ENCODE results near the gene EMILIN3. TPM values are rescaled to one million over a fixed set of nuclear protein-coding genes. Genes with fewer than 3 reads are reported as not detected.
A peak's percentile ranks its signal among the peaks of the same experiment; 100 is the strongest.

Gene EMILIN3
- total RNA-seq (2014; rRNA removed; shearing (Covaris generic)), result 11.7 and 12.0 TPM in 2 replicates

- Histone ChIP-seq H3K4me1 (peaks cover 12% of the 10 kb centered on the region), H3K27me3 (no peaks in the 10 kb centered on the region), H3K4me3 (peak within 1 kb of the TSS; percentile 55), H3K27ac (no peak within 1 kb of the TSS), H3K9me3 (replicated peaks) (peaks cover 6% of the 10 kb centered on the region; the same call in 1 of the 2 replicates), H3K36me3 (no peaks in the 10 kb centered on the region)
- peak in 1 of 2 experiments; percentile 48 for DNase-seq
Observed at GRCh38 chr20:41366546-41367392, at the start of gene EMILIN3. TSS of gene EMILIN3 (minus strand) at chr20:41366818. CDS start at chr20:41366634, 184 bp downstream.

- Histone ChIP-seq H3K4me3 (no peak overlapping the region), H3K4me1 (peaks cover under 1% of the 10 kb centered on the region; the same call in 1 of the 2 replicates), H3K27me3 (no peaks in the 10 kb centered on the region), H3K27ac (no peak overlapping the region), H3K36me3 (peaks cover 53% of the 10 kb centered on the region), H3K9me3 (replicated peaks) (no peaks in the 10 kb centered on the region)
- no peak for DNase-seq
Observed at GRCh38 chr20:41415191-41415590, 48.6 kb upstream of the EMILIN3 start.

GRCh38 chr20:41413169-41413568, 46.6 kb upstream of the EMILIN3 start:
- H3K9me3 ChIP-seq (replicated peaks), result no peaks in the 10 kb centered on the region
- no peaks in the 10 kb centered on the region for H3K27me3 ChIP-seq
- no peak for DNase-seq
- H3K4me1 ChIP-seq, result peaks cover 19% of the 10 kb centered on the region
- H3K27ac ChIP-seq, result no peak overlapping the region
- peaks cover 46% of the 10 kb centered on the region for H3K36me3 ChIP-seq
- H3K4me3 ChIP-seq, result no peak overlapping the region

GRCh38 chr20:41412324-41413120, 45.9 kb upstream of the EMILIN3 start:
- H3K27ac ChIP-seq, result no peak overlapping the region
- peaks cover 41% of the 10 kb centered on the region for H3K36me3 ChIP-seq
- peaks cover 25% of the 10 kb centered on the region for H3K4me1 ChIP-seq
- DNase-seq, result no peak
- H3K9me3 ChIP-seq (replicated peaks), result no peaks in the 10 kb centered on the region
- H3K27me3 ChIP-seq, result no peaks in the 10 kb centered on the region
- no peak overlapping the region for H3K4me3 ChIP-seq

GRCh38 chr20:41411391-41411847, 44.8 kb upstream of the EMILIN3 start:
- Histone ChIP-seq H3K4me1 (peaks cover 29% of the 10 kb centered on the region), H3K36me3 (peaks cover 30% of the 10 kb centered on the region), H3K4me3 (no peak overlapping the region), H3K9me3 (replicated peaks) (no peaks in the 10 kb centered on the region), H3K27ac (no peak overlapping the region), H3K27me3 (no peaks in the 10 kb centered on the region)
- DNase-seq, result peak in 1 of 2 experiments; percentile 54

GRCh38 chr20:41408986-41409385, 42.4 kb upstream of the EMILIN3 start:
- Histone ChIP-seq H3K4me1 (peaks cover 29% of the 10 kb centered on the region), H3K27ac (peak overlapping the region; percentile 54), H3K4me3 (no peak overlapping the region), H3K36me3 (peaks cover 25% of the 10 kb centered on the region), H3K27me3 (no peaks in the 10 kb centered on the region), H3K9me3 (replicated peaks) (no peaks in the 10 kb centered on the region)
- peak; percentile 98 to 99 for DNase-seq

- peaks cover 32% of the 10 kb centered on the region for H3K36me3 ChIP-seq
- DNase-seq, result peak; percentile 37 to 56
Observed at GRCh38 chr20:41408156-41408794, 41.7 kb upstream of the EMILIN3 start.

GRCh38 chr20:41407607-41408006, 41.0 kb upstream of the EMILIN3 start:
- peaks cover 29% of the 10 kb centered on the region for H3K4me1 ChIP-seq
- peak in 1 of 2 experiments; percentile 50 for DNase-seq
- H3K36me3 ChIP-seq, result peaks cover 37% of the 10 kb centered on the region
- H3K27me3 ChIP-seq, result no peaks in the 10 kb centered on the region
- H3K4me3 ChIP-seq, result no peak overlapping the region
- no peaks in the 10 kb centered on the region for H3K9me3 ChIP-seq (replicated peaks)
- H3K27ac ChIP-seq, result 0 out of 2 replicates have a peak overlapping the region, but pooled peaks have one; percentile 1

More at GRCh38 chr20:41408156-41408794, 41.7 kb upstream of the EMILIN3 start:
- Histone ChIP-seq H3K4me1 (peaks cover 29% of the 10 kb centered on the region), H3K9me3 (replicated peaks) (no peaks in the 10 kb centered on the region), H3K27me3 (no peaks in the 10 kb centered on the region), H3K4me3 (no peak overlapping the region), H3K27ac (peak overlapping the region; percentile 54)

GRCh38 chr20:41406896-41407444, 40.4 kb upstream of the EMILIN3 start:
- Histone ChIP-seq H3K27ac (no peak overlapping the region), H3K36me3 (peaks cover 41% of the 10 kb centered on the region), H3K9me3 (replicated peaks) (no peaks in the 10 kb centered on the region), H3K27me3 (no peaks in the 10 kb centered on the region), H3K4me1 (peaks cover 29% of the 10 kb centered on the region), H3K4me3 (no peak overlapping the region)
- DNase-seq, result no peak

GRCh38 chr20:41406353-41406752, 39.7 kb upstream of the EMILIN3 start:
- Histone ChIP-seq H3K27ac (no peak overlapping the region), H3K36me3 (peaks cover 41% of the 10 kb centered on the region), H3K4me1 (peaks cover 29% of the 10 kb centered on the region), H3K27me3 (no peaks in the 10 kb centered on the region), H3K9me3 (replicated peaks) (no peaks in the 10 kb centered on the region), H3K4me3 (no peak overlapping the region)
- DNase-seq, result no peak

GRCh38 chr20:41405436-41405835, 38.8 kb upstream of the EMILIN3 start:
- H3K36me3 ChIP-seq, result peaks cover 41% of the 10 kb centered on the region
- H3K9me3 ChIP-seq (replicated peaks), result no peaks in the 10 kb centered on the region
- H3K27me3 ChIP-seq, result no peaks in the 10 kb centered on the region
- H3K4me3 ChIP-seq, result no peak overlapping the region
- no peak for DNase-seq
- H3K4me1 ChIP-seq, result peaks cover 29% of the 10 kb centered on the region
- H3K27ac ChIP-seq, result no peak overlapping the region

- no peak overlapping the region for H3K27ac ChIP-seq
- peaks cover 32% of the 10 kb centered on the region for H3K36me3 ChIP-seq
Observed at GRCh38 chr20:41403604-41404003, 37.0 kb upstream of the EMILIN3 start.

GRCh38 chr20:41398408-41398807, 31.8 kb upstream of the EMILIN3 start:
- H3K4me1 ChIP-seq, result peaks cover 16% of the 10 kb centered on the region
- peaks cover 10% of the 10 kb centered on the region for H3K36me3 ChIP-seq
- no peaks in the 10 kb centered on the region for H3K27me3 ChIP-seq
- no peak overlapping the region for H3K4me3 ChIP-seq
- peak in 1 of 2 experiments; percentile 36 for DNase-seq
- no peaks in the 10 kb centered on the region for H3K9me3 ChIP-seq (replicated peaks)
- H3K27ac ChIP-seq, result no peak overlapping the region

More at GRCh38 chr20:41403604-41404003, 37.0 kb upstream of the EMILIN3 start:
- no peak for DNase-seq
- H3K27me3 ChIP-seq, result no peaks in the 10 kb centered on the region
- H3K9me3 ChIP-seq (replicated peaks), result no peaks in the 10 kb centered on the region
- no peak overlapping the region for H3K4me3 ChIP-seq
- H3K4me1 ChIP-seq, result peaks cover 15% of the 10 kb centered on the region
